Tibial nerve (tissue), 4 donors: Measurements from ENCODE around the gene TIMM17A. TPM values are rescaled to one million over a fixed set of nuclear protein-coding genes. Genes with fewer than 3 reads are reported as not detected.

ENCODE experiments used
- DNase-seq, 2 donors: peaks; one replicate each; pipeline ENCODE4 v3.0.0-alpha.2; 2019; ENCODE audit warnings: low spot score in 2 of 2
- H3K27ac ChIP-seq, 4 donors: fragments of 200-600 bp; sonication (generic) in 3 of 4; one replicate each; pipeline ENCODE4 v1.5.1; 2017 to 2019; ENCODE audit warnings: mild to moderate bottlenecking in 1 of 4
- H3K27me3 ChIP-seq, 2 donors: fragments of 200-600 bp; sonication (generic) in 1 of 2; one replicate each; pipeline versions ENCODE4 v1.5.1 to v1.6.0; 2017 to 2019
- H3K36me3 ChIP-seq, 3 donors: fragments of 200-600 bp; sonication (generic); one replicate each; pipeline ENCODE4 v1.5.1; 2018 to 2019
- H3K4me1 ChIP-seq, 4 donors: fragments of 200-600 bp; sonication (generic) in 3 of 4; one replicate each; pipeline ENCODE4 v1.5.1; 2017 to 2019
- H3K4me3 ChIP-seq, 4 donors: fragments of 200-600 bp; sonication (generic) in 3 of 4; one replicate each; pipeline ENCODE4 v1.5.1; 2017 to 2019; ENCODE audit warnings: mild to moderate bottlenecking in 1 of 4, moderate library complexity in 1 of 4
- H3K9me3 ChIP-seq, 4 donors: fragments of 200-600 bp; sonication (generic) in 3 of 4; one replicate each; pipeline ENCODE4 v1.5.1; 2017 to 2019
- CTCF ChIP-seq, 5 experiments: fragments of 200-600 bp in 3 of 5; fragments of 450-650 bp in 2 of 5; sonication (generic) in 3 of 5; IDR thresholded peaks; one replicate each; pipeline ENCODE4 v1.5.1; 2016 to 2019; ENCODE audit warnings: antibody characterized with exemption in 5 of 5, mild to moderate bottlenecking in 3 of 5, moderate library complexity in 2 of 5
- EP300 ChIP-seq, 2 donors: sonication (generic); formaldehyde crosslinking; IDR thresholded peaks; one replicate each; pipeline ENCODE4 v1.6.1; 2017; ENCODE audit warnings: antibody characterized with exemption in 2 of 2, mild to moderate bottlenecking in 1 of 2
- POLR2A ChIP-seq, 2 donors: fragments of 450-650 bp; IDR thresholded peaks; one replicate each; pipeline ENCODE4 v1.6.1; 2017; ENCODE audit warnings: antibody characterized with exemption in 2 of 2, mild to moderate bottlenecking in 2 of 2, moderate library complexity in 2 of 2
- WGBS, 2 donors: methylation state at CpG; one replicate each; pipeline ENCODE4 v1.1.5; 2018; 5-methylcytosine and 5-hydroxymethylcytosine counted together
- total RNA-seq, 4 donors: library from RNA; depleted of rRNA; stranded (reverse); fragments of >200 nt; gene quantifications; one replicate each; pipeline ENCODE4 v1.1.0, GENCODE V29; 2016

Gene TIMM17A
- total RNA-seq: 10 to 100 TPM; 16.2 to 31.8 (median 21.0) TPM

- peak; percentile 93 to 96 for DNase-seq
- Histone ChIP-seq H3K4me1 (peaks cover 0 to 23% (median 12%) of the 10 kb centered on the region in 4 donors), H3K36me3 (peaks cover 0 to 32% (median 16%) of the 10 kb centered on the region in 3 donors), H3K4me3 (peak within 1 kb of the TSS; percentile 63 to 98 (median 80)), H3K27me3 (no peaks in the 10 kb centered on the region), H3K27ac (peak within 1 kb of the TSS; percentile 64 to 92 (median 87)), H3K9me3 (no peaks in the 10 kb centered on the region)
- TF ChIP-seq EP300 (IDR thresholded peaks at IDR 0.05) (peak in 1 of 2 donors; percentile 94), CTCF (IDR thresholded peaks at IDR 0.05) (peak in 1 of 5 experiments; percentile 37), POLR2A (IDR thresholded peaks at IDR 0.05) (peak; percentile 61 to 83)
- WGBS, 2 donors: 1% methylated on average over 33 to 42 of the region's 43 CpGs
Observed at GRCh38 chr1:201955009-201955728, at the start of gene TIMM17A. TIMM17A (plus strand) TSS chr1:201955503; CDS start chr1:201955527, 24 bp downstream.

GRCh38 chr1:201906336-201906735 is 49.0 kb upstream of the TIMM17A start:
- TF ChIP-seq CTCF (IDR thresholded peaks at IDR 0.05) (no peak), EP300 (IDR thresholded peaks at IDR 0.05) (no peak), POLR2A (IDR thresholded peaks at IDR 0.05) (no peak)
- 62 to 63% methylated on average over 3 of the region's 3 CpGs for WGBS, 2 donors
- Histone ChIP-seq H3K27me3 (no peaks in the 10 kb centered on the region), H3K9me3 (no peaks in the 10 kb centered on the region), H3K4me3 (no peak overlapping the region), H3K4me1 (peaks cover 0 to 64% (median 36%) of the 10 kb centered on the region in 4 donors), H3K27ac (peak overlapping the region; percentile 35 to 88 (median 64)), H3K36me3 (no peaks in the 10 kb centered on the region)
- no peak for DNase-seq

- H3K36me3 ChIP-seq: no peaks in the 10 kb centered on the region
- no peaks in the 10 kb centered on the region for H3K9me3 ChIP-seq
- peak overlapping the region; percentile 20 to 88 (median 64) for H3K27ac ChIP-seq
- H3K4me1 ChIP-seq: peaks cover 0 to 65% (median 30%) of the 10 kb centered on the region in 4 donors
- no peak for DNase-seq
- WGBS, 2 donors: 85 to 90% methylated on average over 3 to 6 of the region's 6 CpGs
- H3K4me3 ChIP-seq: no peak overlapping the region
- no peaks in the 10 kb centered on the region for H3K27me3 ChIP-seq
- no peak for TF ChIP-seq POLR2A (IDR thresholded peaks at IDR 0.05)
- TF ChIP-seq EP300 (IDR thresholded peaks at IDR 0.05): no peak
- no peak for TF ChIP-seq CTCF (IDR thresholded peaks at IDR 0.05)
Observed at GRCh38 chr1:201907621-201908020, 47.7 kb upstream of the TIMM17A start.

- peak overlapping the region in 2 of 4 donors; percentile 90 to 91 for H3K27ac ChIP-seq
- H3K4me1 ChIP-seq: peaks cover 0 to 65% (median 7%) of the 10 kb centered on the region in 4 donors
Observed at GRCh38 chr1:201911826-201912571, 43.3 kb upstream of the TIMM17A start.

More at GRCh38 chr1:201911826-201912571, 43.3 kb upstream of the TIMM17A start:
- TF ChIP-seq POLR2A (IDR thresholded peaks at IDR 0.05) (no peak), CTCF (IDR thresholded peaks at IDR 0.05) (no peak), EP300 (IDR thresholded peaks at IDR 0.05) (no peak)
- no peaks in the 10 kb centered on the region for H3K9me3 ChIP-seq
- WGBS, 2 donors: 58 to 69% methylated on average over 4 of the region's 4 CpGs
- H3K27me3 ChIP-seq: no peaks in the 10 kb centered on the region
- H3K36me3 ChIP-seq: no peaks in the 10 kb centered on the region
- H3K4me3 ChIP-seq: no peak overlapping the region
- no peak for DNase-seq
